K562 (cell line): Measurements from ENCODE around the gene GET4. TPM values are rescaled to one million over a fixed set of nuclear protein-coding genes. Genes with fewer than 3 reads are reported as not detected.

Experiments
- ATAC-seq: fragments of 200-7000 bp; cut with Tn5 transposase; 3 replicates; pipeline ENCODE4 v1.9.1; 2020; ENCODE audit warnings: moderate library complexity
- BruUV-seq: library from RNA; stranded (reverse); fragments of 400-500 nt; replicated peaks from 2 replicates; lab custom pipeline; 2021; lab: Mats Ljungman, UMichigan
- CTCF ChIA-PET: fragments of 300-600 bp; formaldehyde crosslinking; extraction: SDS; loops from one replicate; lab custom pipeline; 2021; ENCODE audit warnings: low intra/inter-chr PET ratio; lab: Yijun Ruan, JAX
- POLR2A ChIA-PET: fragments of 300-600, 350-650 bp; sonication (Branson Sonifier 250); formaldehyde crosslinking; extraction: SDS; loops from one replicate; lab custom pipeline; 2021; ENCODE audit warnings: antibody characterized with exemption, inconsistent platforms; lab: Yijun Ruan, JAX
- DNase-seq, 4 experiments: peaks; one replicate each; pipeline versions ENCODE4 v3.0.0 to v3.0.0-alpha.2; 2011 to 2018; ENCODE audit warnings: low spot score in 3 of 4, mixed read lengths in 3 of 4; ENCODE audit errors: extremely low read depth in 1 of 4
- FAIRE-seq: peaks from 2 replicates; lab custom pipeline; 2011; peaks lifted over from hg19 to GRCh38; lab: Jason Lieb, UNC
- H2AFZ ChIP-seq: 2 replicates; pipeline ENCODE4 v1.6.0; 2011; ENCODE audit warnings: low read depth, low read length, control low read depth, inconsistent platforms
- H3K27ac ChIP-seq: fragments of 200-600 bp; 3 replicates; pipeline ENCODE4 v1.8.0; 2011; ENCODE audit warnings: low read depth, mild to moderate bottlenecking, control low read depth, inconsistent platforms, low read length, moderate library complexity, mixed read lengths; ENCODE audit errors: extremely low read depth
- H3K27me3 ChIP-seq, 2 experiments: fragments of 300-600 bp in 1 of 2; 2 replicates in 1 of 2; 3 replicates in 1 of 2; pipeline versions ENCODE4 v1.6.0 to v1.8.0; 2011; ENCODE audit warnings: inconsistent platforms in 2 of 2, low read length in 2 of 2, mild to moderate bottlenecking in 1 of 2, mixed read lengths in 1 of 2, moderate library complexity in 1 of 2; ENCODE audit not compliant: control insufficient read depth in 2 of 2, insufficient read depth in 2 of 2
- H3K36me3 ChIP-seq: fragments of 300-600 bp; 3 replicates; pipeline ENCODE4 v1.8.0; 2011; ENCODE audit warnings: mild to moderate bottlenecking, low read length, inconsistent platforms; ENCODE audit not compliant: control insufficient read depth, insufficient read depth
- H3K4me1 ChIP-seq, 2 experiments: fragments of 200-600 bp in 1 of 2; replicated peaks in 1 of 2; 2 replicates in 1 of 2; 3 replicates in 1 of 2; pipeline versions ENCODE4 v1.5.1 to v1.8.0; 2011; ENCODE audit warnings: inconsistent platforms in 2 of 2, low read length in 2 of 2, mild to moderate bottlenecking in 1 of 2, mixed read lengths in 1 of 2, moderate library complexity in 1 of 2; ENCODE audit not compliant: control insufficient read depth in 2 of 2, insufficient read depth in 2 of 2
- H3K4me2 ChIP-seq: 2 replicates; pipeline ENCODE4 v1.6.1; 2011; ENCODE audit warnings: low read length, control low read depth, inconsistent platforms, mixed read lengths; ENCODE audit not compliant: insufficient read depth
- H3K4me3 ChIP-seq: fragments of 200-600 bp; sonication (generic), shearing (Covaris generic); 2 replicates; pipeline ENCODE4 v1.5.1; 2016; ENCODE audit warnings: control low read depth, inconsistent platforms
- H3K79me2 ChIP-seq: fragments of 200-600 bp; 3 replicates; pipeline ENCODE4 v1.8.0; 2011; ENCODE audit warnings: low read length, inconsistent platforms; ENCODE audit not compliant: control insufficient read depth, insufficient read depth
- H3K9ac ChIP-seq, 2 experiments: 2 replicates each; pipeline versions ENCODE4 v1.6.0 to v1.6.1; 2011; ENCODE audit warnings: low read depth in 2 of 2, low read length in 2 of 2, control low read depth in 1 of 2, inconsistent platforms in 1 of 2, mild to moderate bottlenecking in 1 of 2, mixed read lengths in 1 of 2; ENCODE audit not compliant: insufficient read depth in 1 of 2
- H3K9me1 ChIP-seq: one replicate; pipeline ENCODE4 v1.6.0; 2011; ENCODE audit warnings: inconsistent platforms, mild to moderate bottlenecking, low read length, moderate library complexity; ENCODE audit not compliant: control insufficient read depth, insufficient read depth
- H3K9me3 ChIP-seq: replicated peaks from 2 replicates; pipeline ENCODE4 v1.5.1; 2011; ENCODE audit warnings: low read depth, low read length, inconsistent platforms; ENCODE audit not compliant: control insufficient read depth, insufficient read depth
- H4K20me1 ChIP-seq: replicated peaks from 2 replicates; pipeline ENCODE4 v1.6.1; 2011; ENCODE audit warnings: low read length, inconsistent platforms, mixed read lengths; ENCODE audit not compliant: control insufficient read depth, insufficient read depth
- BRD4 ChIP-seq: fragments of 200-600 bp; sonication (generic); IDR thresholded peaks from 2 replicates; pipeline ENCODE4 v1.6.1; 2017; ENCODE audit warnings: inconsistent platforms
- HMG20B ChIP-seq: fragments of 250-450 bp; sonication (Bioruptor Pico); IDR thresholded peaks from 2 replicates; pipeline ENCODE4 v1.5.0; 2021; ENCODE audit warnings: mild to moderate bottlenecking
- KDM5B ChIP-seq: fragments of 200-600 bp; sonication (generic); IDR thresholded peaks from 2 replicates; pipeline ENCODE4 v1.6.1; 2012; ENCODE audit warnings: low read depth, mild to moderate bottlenecking, moderate library complexity, low read length, control low read depth, inconsistent platforms; ENCODE audit not compliant: insufficient replicate concordance
- MXI1 ChIP-seq: IDR thresholded peaks from 2 replicates; pipeline ENCODE4 v1.6.1; 2011; ENCODE audit warnings: low read depth, mild to moderate bottlenecking, improper control_type of control experiment, low read length
- NFRKB ChIP-seq: fragments of 450-650 bp; IDR thresholded peaks from 2 replicates; pipeline ENCODE4 v1.6.1; 2016; ENCODE audit warnings: low read depth
- POLR2G ChIP-seq: fragments of 200-400 bp; formaldehyde crosslinking; IDR thresholded peaks from 2 replicates; pipeline ENCODE4 v1.6.1; 2017; ENCODE audit warnings: low read depth, mild to moderate bottlenecking, antibody characterized with exemption, low read length, moderate library complexity
- RHOXF2B ChIP-seq: fragments of 250-450 bp; sonication (Bioruptor Pico); conservative IDR thresholded peaks from 2 replicates; pipeline ENCODE4 v1.5.1; 2021
- SFPQ ChIP-seq: fragments of 200-400 bp; formaldehyde crosslinking; IDR thresholded peaks from 2 replicates; pipeline ENCODE4 v1.6.1; 2017; ENCODE audit warnings: mild to moderate bottlenecking, low read depth, low read length, moderate library complexity
- SUPT5H ChIP-seq: fragments of 450-650 bp; IDR thresholded peaks from 2 replicates; pipeline ENCODE4 v1.6.1; 2016
- ZNF121 ChIP-seq: sonication (generic); formaldehyde crosslinking; conservative IDR thresholded peaks from 2 replicates; pipeline ENCODE4 v1.8.0; 2022; ENCODE audit warnings: missing genetic modification reagents
- ZNF444 ChIP-seq: fragments of 250-450 bp; sonication (Bioruptor Pico); IDR thresholded peaks from 2 replicates; pipeline ENCODE4 v1.4.0; 2020; ENCODE audit warnings: mild to moderate bottlenecking, moderate library complexity
- WGBS: fragments of 100-300 bp; shearing (Covaris generic); methylation state at CpG from one replicate; pipeline ENCODE4 v1.1.6; 2016; ENCODE audit warnings: low coverage, mixed read lengths; ENCODE audit not compliant: insufficient coverage; ENCODE audit errors: missing lambda C conversion rate; 5-methylcytosine and 5-hydroxymethylcytosine counted together
- in situ Hi-C: fragments of 300-500 bp; cut with MboI; formaldehyde crosslinking; loops from 4 replicates; pipeline ENCODE4 v1.15.0; 2018; ENCODE audit warnings: inconsistent platforms, mixed read lengths
- intact Hi-C: fragments of 100-400 bp; cut with micrococcal nuclease; formaldehyde crosslinking; loops from 2 replicates; pipeline ENCODE4 v1.14.2; 2022
- polyA plus RNA-seq, 8 experiments: library from polyadenylated mRNA; depleted of rRNA in 4 of 8; stranded (reverse) in 5 of 8; unstranded in 3 of 8; fragments of >200 nt; fragmentation: Nextera tagmentation in 2 of 8; fragmentation: Illumina TruSeq in 1 of 8; extraction: Ambion mirVana in 2 of 8; extraction: Trizol in 1 of 8; gene quantifications; 2 replicates each; pipeline versions ENCODE4 v1.2.1 to v1.2.3, GENCODE V29; 2011 to 2014; ENCODE audit warnings: inconsistent platforms in 1 of 8, missing spikeins in 1 of 8
- total RNA-seq, 7 experiments: library from RNA; depleted of rRNA in 6 of 7; stranded (reverse); fragments of >200 nt in 6 of 7; fragmentation: Illumina TruSeq in 2 of 7; extraction: Trizol in 2 of 7; gene quantifications; 2 replicates each; pipeline versions ENCODE4 v1.2.1 to v1.2.3, GENCODE V29; 2011 to 2021; ENCODE audit warnings: low replicate concordance in 1 of 7

Gene GET4
- total and polyA plus RNA-seq, 9 of the 15 experiments (the other 6 are each of a cell fraction or from before 2014, with no cell fraction given): 0.99 to 122 (median 40.4) TPM

- TF ChIP-seq SFPQ (no peak), RHOXF2B (CRISPR knock-in tag) (no peak), SUPT5H (no peak), HMG20B (CRISPR knock-in tag) (no peak), ZNF444 (CRISPR knock-in tag) (no peak), MXI1 (no peak), ZNF121 (CRISPR knock-in tag) (no peak), NFRKB (no peak)
- TF ChIP-seq, all 486 proteins: peak for 0
Measured at GRCh38 chr7:890868-891267, 14.5 kb downstream of the GET4 start (continued).

- Histone ChIP-seq H3K9me1 (no peaks in the 10 kb centered on the region), H3K4me3 (no peak overlapping the region), H3K79me2 (peaks cover 31% of the 10 kb centered on the region), H3K4me1 (peaks cover 0 to 29% of the 10 kb centered on the region in 2 experiments; a peak in 1 of 5 replicates), H4K20me1 (no peaks in the 10 kb centered on the region; the same call in 1 of the 2 replicates), H3K27ac (no peak overlapping the region), H3K36me3 (peaks cover 93% of the 10 kb centered on the region; the same call in 2 of the 3 replicates), H3K9me3 (no peaks in the 10 kb centered on the region), H2AFZ (no peak overlapping the region), H3K4me2 (no peak overlapping the region), H3K27me3 (no peaks in the 10 kb centered on the region), H3K9ac (no peak overlapping the region)
- intact Hi-C loops: no loop called here
- BruUV-seq: no TSS peak
- WGBS: over 99% methylated on average over 21 of the region's 29 CpGs
- FAIRE-seq (no peak), ATAC-seq (no peak), DNase-seq (no peak)
- TF ChIP-seq KDM5B (no peak), BRD4 (no peak), POLR2G (0 out of 2 replicates have a peak, but pooled peaks have one; percentile 17)
- POLR2A ChIA-PET: interaction anchor here (0.5 to 1.6 kb wide), 3 partner anchors 8 to 229 kb away, joined by 3 to 8 read pairs (median 3); no protein-coding TSS in a partner anchor
- in situ Hi-C loops: no loop called here
- CTCF ChIA-PET: no interaction called here
Measured at GRCh38 chr7:891291-891690, 14.9 kb downstream of the GET4 start.
